GM18505 (cell line): ENCODE results near the gene GNG13.

ENCODE experiments used
- ATAC-seq: cut with Tn5 transposase; IDR thresholded peaks from one replicate; pipeline ENCODE4 v1.9.1; 2021; ENCODE audit not compliant: unreplicated experiment
- POLR2A ChIP-seq: IDR thresholded peaks from 4 replicates; pipeline ENCODE4 v1.6.1; 2011; ENCODE audit warnings: borderline replicate concordance; ENCODE audit not compliant: insufficient read depth, insufficient read length; ENCODE audit errors: extremely low read depth

Gene GNG13, protein sequence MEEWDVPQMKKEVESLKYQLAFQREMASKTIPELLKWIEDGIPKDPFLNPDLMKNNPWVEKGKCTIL

DNA sequence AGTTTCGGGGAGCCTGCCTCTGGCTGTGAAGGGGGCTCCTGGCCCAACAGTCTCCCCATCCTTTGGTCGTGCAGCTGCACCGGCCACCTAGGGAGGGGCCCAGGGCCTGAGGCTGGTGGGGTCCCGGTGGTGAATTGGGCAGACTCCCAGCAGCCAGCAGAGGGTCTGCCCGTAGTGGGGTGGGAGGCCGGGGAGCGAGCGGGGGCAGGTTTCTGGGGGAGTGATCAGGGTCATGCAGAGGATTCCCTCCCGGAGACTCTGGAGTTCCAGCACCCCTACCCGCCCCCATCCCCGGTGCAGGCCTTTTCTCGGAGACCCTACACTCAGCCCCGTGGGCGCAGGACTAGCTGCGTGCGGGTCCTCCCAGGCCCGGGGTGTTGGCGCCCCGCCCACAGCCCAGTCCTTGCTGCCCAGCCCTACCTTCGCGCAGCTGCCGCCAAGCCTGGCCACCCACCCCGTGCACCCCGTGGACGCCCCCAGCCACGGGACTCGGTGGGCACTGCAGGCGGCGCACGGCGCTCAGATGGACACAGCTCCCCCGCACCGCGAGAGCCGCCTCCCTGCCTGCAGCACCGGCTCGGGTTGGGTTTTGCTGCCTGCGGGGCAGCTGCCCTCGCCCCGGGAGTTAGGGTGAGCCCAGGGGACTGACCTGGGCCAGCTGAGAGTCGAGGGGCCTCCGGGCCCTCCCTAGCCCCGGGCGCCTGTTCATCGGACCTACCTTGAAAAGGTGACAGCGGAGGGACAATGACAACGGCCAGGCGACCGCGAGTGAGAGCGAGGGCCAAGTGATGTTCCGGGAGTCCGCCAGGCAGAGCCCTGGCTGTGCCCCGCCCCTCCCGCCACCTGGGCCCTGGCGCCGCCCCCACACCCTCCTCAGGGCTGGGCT, at the start of gene GNG13:
Gene GNG13, minus strand, starts transcription at position 787 of the 886 bp plus-strand sequence. CDS start 1,657 bp downstream, outside the sequence.
- TF ChIP-seq POLR2A, result no peak
- no peak for ATAC-seq

GRCh38 chr16:848510-849253, 48.1 kb upstream of the GNG13 start:
- TF ChIP-seq POLR2A, result no peak
- no peak for ATAC-seq

DNA sequence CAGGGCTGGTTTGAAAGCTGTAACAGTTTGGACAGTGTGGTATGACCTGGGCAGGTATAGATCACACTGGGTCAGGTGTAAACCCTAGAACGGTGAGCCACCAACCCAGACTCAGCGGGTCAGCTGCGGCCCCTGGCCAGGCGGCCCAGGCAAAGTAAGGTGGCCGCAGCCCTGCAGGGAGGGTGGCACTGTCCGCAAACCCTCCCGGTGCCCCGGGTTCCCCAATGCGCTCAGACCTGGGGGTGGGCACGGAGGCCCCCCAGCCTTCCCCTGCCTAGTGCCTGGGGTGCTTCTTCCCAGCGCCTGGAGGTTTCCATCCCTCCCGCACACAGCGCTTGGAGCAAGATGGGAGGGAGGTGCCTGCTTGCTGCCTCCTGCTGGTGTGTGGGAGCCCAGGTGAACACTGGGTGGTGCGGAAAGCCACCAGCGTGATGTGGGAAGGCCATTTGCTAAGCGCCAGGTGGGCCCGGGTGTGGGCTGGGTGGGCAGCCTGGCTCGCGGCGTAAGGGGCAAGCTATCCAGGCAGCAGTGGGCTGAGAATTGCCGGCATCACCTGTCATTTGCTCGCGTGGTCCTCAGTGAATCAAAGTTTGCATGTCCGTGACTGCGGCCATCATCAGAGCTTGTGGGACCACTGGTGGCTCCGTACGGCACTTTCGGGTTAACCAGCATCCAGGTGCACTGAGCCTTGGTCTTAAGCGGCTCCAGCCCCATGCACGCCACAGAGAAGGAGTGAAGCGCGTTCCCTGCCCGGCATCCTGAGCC, 47.3 kb upstream of the GNG13 start:
- TF ChIP-seq POLR2A, result no peak
- no peak for ATAC-seq

GRCh38 chr16:847151-847550, 46.6 kb upstream of the GNG13 start:
- TF ChIP-seq POLR2A, result no peak
- no peak for ATAC-seq

DNA sequence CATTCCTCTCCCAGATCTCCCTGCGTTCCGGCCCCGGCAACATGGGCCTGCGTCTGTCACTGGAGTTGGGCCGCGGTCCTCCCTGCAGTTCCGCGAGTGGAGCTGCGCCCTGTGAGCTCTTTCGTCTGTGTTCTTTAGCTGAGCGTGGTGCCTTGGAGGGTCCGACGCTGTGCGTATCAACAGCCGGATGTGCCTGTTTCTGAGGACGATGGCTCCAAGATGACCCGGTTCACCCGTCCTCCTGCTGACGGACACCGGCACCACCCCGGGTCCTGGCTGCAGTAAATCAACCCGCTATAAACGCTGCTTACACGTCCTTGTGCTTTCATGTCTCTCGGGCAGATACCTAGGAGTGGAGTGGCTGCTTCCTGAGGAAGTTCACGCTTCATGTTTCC, 44.8 kb upstream of the GNG13 start:
- no peak for TF ChIP-seq POLR2A
- ATAC-seq, result no peak

- no peak for TF ChIP-seq POLR2A
Measured at GRCh38 chr16:844638-845350, 44.3 kb upstream of the GNG13 start.

GRCh38 chr16:843771-844170, 43.2 kb upstream of the GNG13 start:
- no peak for TF ChIP-seq POLR2A
- no peak for ATAC-seq

More at GRCh38 chr16:844638-845350, 44.3 kb upstream of the GNG13 start:
- ATAC-seq, result no peak

DNA sequence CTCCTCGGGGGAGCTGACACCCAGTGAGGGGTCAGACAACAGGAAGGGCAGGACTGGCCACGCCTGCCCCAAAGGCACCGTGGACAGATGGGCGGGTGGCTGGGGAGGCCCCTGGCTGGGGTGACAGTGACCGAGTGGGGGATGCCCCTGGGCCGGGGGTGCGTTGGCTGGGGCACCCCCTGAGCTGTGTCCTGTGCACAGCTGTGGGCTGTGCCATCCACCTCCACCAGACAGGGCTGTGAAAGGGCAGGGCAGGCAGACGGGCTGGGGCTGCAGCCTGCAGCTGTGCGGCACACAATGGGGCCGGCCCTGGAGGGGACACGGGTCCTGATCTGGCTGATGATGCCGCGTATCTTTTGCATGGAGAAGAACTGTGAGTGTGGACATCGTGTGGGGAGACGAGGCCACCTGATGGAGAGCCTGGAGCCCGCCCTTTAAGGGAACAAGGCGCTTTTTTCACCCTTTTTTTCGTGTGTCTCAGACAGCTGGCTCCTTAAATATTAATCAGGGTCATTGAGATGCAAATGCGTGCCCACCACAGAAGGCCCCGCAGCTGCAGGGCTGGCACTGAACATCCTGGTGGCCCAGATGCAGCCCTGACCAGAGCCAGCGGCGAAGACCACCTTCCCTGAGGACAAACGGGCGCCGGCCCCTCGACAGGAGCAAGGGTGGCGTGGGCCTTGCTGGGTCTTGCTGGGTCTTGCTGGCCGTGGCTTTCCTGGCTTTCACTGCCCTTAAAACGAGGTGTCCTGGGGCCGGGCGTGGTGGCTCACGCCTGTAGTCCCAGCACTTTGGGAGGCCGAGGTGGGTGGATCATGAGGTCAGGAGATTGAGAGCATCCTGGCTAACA, 42.4 kb upstream of the GNG13 start:
- ATAC-seq, result no peak
- no peak for TF ChIP-seq POLR2A

DNA sequence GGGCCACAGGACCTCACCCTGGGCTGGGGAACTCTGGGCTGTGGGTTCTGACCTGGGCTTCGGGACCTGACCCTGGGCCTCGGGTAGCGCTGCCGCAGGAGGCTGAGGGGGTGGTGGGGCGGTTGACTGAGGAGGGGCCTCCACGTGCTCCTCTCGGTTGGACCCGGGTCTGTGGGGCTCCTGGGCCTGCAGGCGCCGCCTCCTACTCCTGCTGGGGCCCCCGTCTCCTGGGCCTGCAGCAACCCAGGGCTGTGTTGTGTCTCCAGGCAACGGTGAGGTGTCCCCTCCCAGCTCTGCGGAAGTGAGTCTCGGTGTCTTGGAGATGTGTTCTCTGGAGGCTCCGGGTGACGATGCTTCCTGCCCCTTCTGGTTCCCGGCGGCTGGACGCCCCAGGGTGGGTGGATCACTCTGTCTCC, 41.5 kb upstream of the GNG13 start:
- ATAC-seq, result no peak
- TF ChIP-seq POLR2A, result no peak

- TF ChIP-seq POLR2A, result no peak
- no peak for ATAC-seq
Measured at GRCh38 chr16:841455-842060, 41.0 kb upstream of the GNG13 start.

GRCh38 chr16:840561-841454, 40.3 kb upstream of the GNG13 start:
- no peak for TF ChIP-seq POLR2A
- no peak for ATAC-seq
